Measurements from ENCODE around the gene CCL2. TPM values are rescaled to one million over a fixed set of nuclear protein-coding genes. Genes with fewer than 3 reads are reported as not detected.

CCL2 gene
- total RNA-seq, 2 donors from 2014 or later = 30.2 to 41.8 TPM

DNA sequence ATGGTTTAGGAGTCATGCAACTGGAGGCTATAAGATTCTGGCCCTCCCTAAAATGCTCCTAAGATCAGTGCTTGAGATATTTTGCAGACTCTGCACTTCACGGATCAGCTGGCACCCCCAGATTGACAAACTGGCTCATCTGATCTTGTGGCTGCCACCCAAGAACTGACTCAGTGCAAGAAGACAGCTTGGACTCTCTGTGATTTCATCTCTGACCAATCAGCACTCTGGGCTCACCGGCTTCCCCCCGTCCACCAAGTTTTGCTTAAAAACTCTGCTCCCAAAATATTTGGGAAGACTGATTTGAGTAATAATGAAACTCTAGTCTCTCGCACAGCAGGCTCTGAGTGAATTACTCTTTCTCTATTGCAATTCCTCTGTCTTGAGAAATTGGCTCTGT lies 26.3 kb upstream of the CCL2 start:
- no peak for DNase-seq (ENCODE audit: low spot score)

DNA sequence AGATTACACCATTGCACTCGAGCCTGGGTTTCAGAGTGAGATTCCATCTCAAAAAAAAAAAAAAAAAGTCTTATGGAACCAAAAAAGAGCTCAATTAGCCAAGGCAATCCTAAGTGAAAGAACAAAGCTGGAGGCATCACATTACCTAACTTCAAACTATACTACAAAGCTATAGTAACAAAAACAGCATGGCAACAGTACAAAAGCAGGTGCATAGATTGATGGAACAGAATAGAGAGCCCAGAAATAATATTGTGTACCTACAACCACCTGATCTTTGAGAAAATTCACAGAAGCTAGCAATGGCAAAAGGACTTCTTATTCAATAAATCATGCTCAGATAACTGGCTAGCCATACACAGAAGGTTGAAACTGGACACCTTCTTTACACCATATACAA lies 24.7 kb upstream of the CCL2 start:
- Histone ChIP-seq H3K9me3 (no peaks in the 10 kb centered on the region), H3K4me3 (no peak overlapping the region), H3K27ac (no peak overlapping the region), H3K36me3 (no peaks in the 10 kb centered on the region), H3K4me1 (replicated peaks) (no peaks in the 10 kb centered on the region), H3K27me3 (replicated peaks; ENCODE audit: insufficient read depth) (no peaks in the 10 kb centered on the region)
- TF ChIP-seq POLR2AphosphoS5 (IDR thresholded peaks at IDR 0.05) (no peak), POLR2A (IDR thresholded peaks at IDR 0.05) (no peak)
- TF ChIP-seq, protein P1, sequence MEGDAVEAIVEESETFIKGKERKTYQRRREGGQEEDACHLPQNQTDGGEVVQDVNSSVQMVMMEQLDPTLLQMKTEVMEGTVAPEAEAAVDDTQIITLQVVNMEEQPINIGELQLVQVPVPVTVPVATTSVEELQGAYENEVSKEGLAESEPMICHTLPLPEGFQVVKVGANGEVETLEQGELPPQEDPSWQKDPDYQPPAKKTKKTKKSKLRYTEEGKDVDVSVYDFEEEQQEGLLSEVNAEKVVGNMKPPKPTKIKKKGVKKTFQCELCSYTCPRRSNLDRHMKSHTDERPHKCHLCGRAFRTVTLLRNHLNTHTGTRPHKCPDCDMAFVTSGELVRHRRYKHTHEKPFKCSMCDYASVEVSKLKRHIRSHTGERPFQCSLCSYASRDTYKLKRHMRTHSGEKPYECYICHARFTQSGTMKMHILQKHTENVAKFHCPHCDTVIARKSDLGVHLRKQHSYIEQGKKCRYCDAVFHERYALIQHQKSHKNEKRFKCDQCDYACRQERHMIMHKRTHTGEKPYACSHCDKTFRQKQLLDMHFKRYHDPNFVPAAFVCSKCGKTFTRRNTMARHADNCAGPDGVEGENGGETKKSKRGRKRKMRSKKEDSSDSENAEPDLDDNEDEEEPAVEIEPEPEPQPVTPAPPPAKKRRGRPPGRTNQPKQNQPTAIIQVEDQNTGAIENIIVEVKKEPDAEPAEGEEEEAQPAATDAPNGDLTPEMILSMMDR (IDR thresholded peaks at IDR 0.05) = no peak
- DNase-seq (ENCODE audit: low spot score) = no peak
- intact Hi-C loops (cut with DNase I) = no loop called here
- WGBS = 89% methylated on average over 1 of the region's 1 CpG

More for the DNA sequence above, 26.3 kb upstream of the CCL2 start:
- intact Hi-C loops (cut with DNase I) = no loop called here
- no peak overlapping the region for H3K27ac ChIP-seq
- TF ChIP-seq, protein P1 (IDR thresholded peaks at IDR 0.05) = no peak
- no peak for TF ChIP-seq POLR2AphosphoS5 (IDR thresholded peaks at IDR 0.05)
- TF ChIP-seq POLR2A (IDR thresholded peaks at IDR 0.05) = no peak
- no peaks in the 10 kb centered on the region for H3K36me3 ChIP-seq
- no peaks in the 10 kb centered on the region for H3K4me1 ChIP-seq (replicated peaks)
- H3K9me3 ChIP-seq = no peaks in the 10 kb centered on the region
- no peaks in the 10 kb centered on the region for H3K27me3 ChIP-seq (replicated peaks; ENCODE audit: insufficient read depth)
- H3K4me3 ChIP-seq = no peak overlapping the region
- WGBS = 77% methylated on average over 4 of the region's 4 CpGs

DNA sequence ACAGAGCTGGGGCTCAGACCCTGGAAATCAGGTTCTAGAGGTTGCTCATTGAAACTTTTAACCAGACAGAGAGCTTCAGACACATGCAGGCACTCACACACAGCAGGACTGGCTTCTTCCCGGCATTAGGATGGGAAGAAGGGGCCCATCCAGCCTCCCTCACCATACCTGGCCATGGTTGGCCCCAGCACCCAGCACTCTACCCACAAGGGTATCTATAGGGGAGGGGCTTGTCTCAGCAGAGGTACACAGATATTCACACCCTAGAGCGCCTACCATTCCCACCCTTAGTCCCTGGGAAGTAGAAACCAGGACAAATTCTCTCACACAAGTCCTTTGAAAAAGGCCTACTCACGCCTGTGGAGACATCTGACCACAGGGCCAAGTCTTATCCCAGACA lies 20.5 kb upstream of the CCL2 start:
- TF ChIP-seq, protein P1 (IDR thresholded peaks at IDR 0.05) = no peak
- TF ChIP-seq POLR2AphosphoS5 (IDR thresholded peaks at IDR 0.05) (no peak), POLR2A (IDR thresholded peaks at IDR 0.05) (no peak)
- H3K36me3 ChIP-seq = no peaks in the 10 kb centered on the region
- intact Hi-C loops (cut with DNase I) = no loop called here
- 89% methylated on average over 3 of the region's 3 CpGs for WGBS
- H3K27me3 ChIP-seq (replicated peaks; ENCODE audit: insufficient read depth) = no peaks in the 10 kb centered on the region
- H3K9me3 ChIP-seq = no peaks in the 10 kb centered on the region
- H3K4me3 ChIP-seq = no peak overlapping the region
- H3K4me1 ChIP-seq (replicated peaks) = no peaks in the 10 kb centered on the region
- peak overlapping the region; percentile 41 to 52 for H3K27ac ChIP-seq
- DNase-seq (ENCODE audit: low spot score) = no peak

DNA sequence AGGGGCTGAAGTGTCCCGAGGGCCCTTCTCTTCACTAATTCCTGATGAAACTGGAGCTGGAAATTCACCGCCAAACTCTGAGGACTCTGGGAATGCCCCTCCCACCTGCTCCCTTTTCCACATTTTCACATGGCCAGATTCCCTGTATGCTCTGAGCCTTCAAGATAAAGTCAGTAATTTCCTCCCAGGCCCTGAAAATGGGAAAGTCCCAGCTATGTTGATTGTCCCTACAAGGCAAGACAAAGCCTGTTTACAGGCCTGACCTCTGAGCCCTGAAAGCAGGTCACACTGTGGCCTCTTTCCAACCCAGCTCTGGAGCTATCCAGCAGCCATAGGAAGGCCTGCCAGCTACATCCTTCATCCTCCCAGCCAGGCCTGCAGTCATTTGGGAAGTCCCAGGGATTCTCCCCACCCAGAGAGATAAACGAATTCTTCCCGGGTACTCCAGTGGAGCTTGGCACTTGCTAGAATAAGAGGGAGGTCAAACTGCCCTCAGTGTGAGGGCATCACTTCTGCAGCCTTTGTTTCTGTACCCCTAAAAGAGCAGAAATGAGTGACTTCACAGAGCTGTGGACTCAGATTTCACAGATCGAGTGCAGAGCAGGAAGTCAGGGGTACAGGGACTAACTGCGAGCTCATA lies 19.6 kb upstream of the CCL2 start:
- no peaks in the 10 kb centered on the region for H3K9me3 ChIP-seq
- H3K4me1 ChIP-seq (replicated peaks) = no peaks in the 10 kb centered on the region
- WGBS = 17% methylated on average over 6 of the region's 6 CpGs
- H3K27ac ChIP-seq = peak overlapping the region; percentile 41 to 52
- no peaks in the 10 kb centered on the region for H3K36me3 ChIP-seq
- H3K4me3 ChIP-seq = no peak overlapping the region
- H3K27me3 ChIP-seq (replicated peaks; ENCODE audit: insufficient read depth) = no peaks in the 10 kb centered on the region
- intact Hi-C loops (cut with DNase I) = no loop called here
- DNase-seq (ENCODE audit: low spot score) = peak; percentile 27
- TF ChIP-seq POLR2AphosphoS5 (IDR thresholded peaks at IDR 0.05) (peak; percentile 42), POLR2A (IDR thresholded peaks at IDR 0.05) (no peak)

DNA sequence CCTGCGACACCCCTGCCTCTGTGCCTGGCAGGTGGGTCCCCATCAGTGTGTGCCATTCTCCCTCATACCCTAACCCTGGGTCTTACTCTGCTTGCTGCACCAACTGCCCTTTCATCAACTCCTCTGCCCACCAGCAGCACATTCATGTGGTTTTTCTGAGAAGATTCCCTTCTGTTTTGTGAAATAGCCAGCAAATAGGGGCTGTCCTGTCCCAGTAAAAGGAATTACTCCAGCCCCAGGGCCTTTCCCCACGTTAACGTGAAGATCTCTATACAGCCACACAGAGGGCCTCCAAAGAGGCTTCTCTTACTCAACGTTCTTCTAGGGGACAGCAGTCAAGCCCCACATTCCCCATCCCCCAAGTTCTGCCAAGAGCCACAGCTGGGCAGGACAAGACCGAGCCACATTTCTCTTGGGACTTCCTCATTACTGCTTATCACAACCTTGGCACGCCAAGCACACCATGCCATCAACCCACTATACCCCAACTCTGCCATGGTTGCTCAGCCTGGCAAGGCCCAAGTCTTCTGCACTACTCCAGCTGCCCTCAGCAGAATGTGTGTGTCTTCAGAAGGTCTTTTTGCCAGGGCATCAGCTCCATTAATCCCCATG lies 18.7 kb upstream of the CCL2 start:
- no peaks in the 10 kb centered on the region for H3K27me3 ChIP-seq (replicated peaks; ENCODE audit: insufficient read depth)
- H3K36me3 ChIP-seq = no peaks in the 10 kb centered on the region
- no peak overlapping the region for H3K4me3 ChIP-seq
- H3K4me1 ChIP-seq (replicated peaks) = no peaks in the 10 kb centered on the region
- no peaks in the 10 kb centered on the region for H3K9me3 ChIP-seq
- peak overlapping the region; percentile 41 to 52 for H3K27ac ChIP-seq
- intact Hi-C loops (cut with DNase I) = no loop called here
- TF ChIP-seq, protein P1 (IDR thresholded peaks at IDR 0.05) = no peak
- TF ChIP-seq POLR2A (IDR thresholded peaks at IDR 0.05) (no peak), POLR2AphosphoS5 (IDR thresholded peaks at IDR 0.05) (no peak)
- WGBS = 72% methylated on average over 6 of the region's 6 CpGs
- no peak for DNase-seq (ENCODE audit: low spot score)
